ENCODE results near the gene BORCS6. TPM values are rescaled to one million over a fixed set of nuclear protein-coding genes. Genes with fewer than 3 reads are reported as not detected.

Gene BORCS6
- total RNA-seq, 1 experiment from 2014 or later, result 7.3 TPM

DNA sequence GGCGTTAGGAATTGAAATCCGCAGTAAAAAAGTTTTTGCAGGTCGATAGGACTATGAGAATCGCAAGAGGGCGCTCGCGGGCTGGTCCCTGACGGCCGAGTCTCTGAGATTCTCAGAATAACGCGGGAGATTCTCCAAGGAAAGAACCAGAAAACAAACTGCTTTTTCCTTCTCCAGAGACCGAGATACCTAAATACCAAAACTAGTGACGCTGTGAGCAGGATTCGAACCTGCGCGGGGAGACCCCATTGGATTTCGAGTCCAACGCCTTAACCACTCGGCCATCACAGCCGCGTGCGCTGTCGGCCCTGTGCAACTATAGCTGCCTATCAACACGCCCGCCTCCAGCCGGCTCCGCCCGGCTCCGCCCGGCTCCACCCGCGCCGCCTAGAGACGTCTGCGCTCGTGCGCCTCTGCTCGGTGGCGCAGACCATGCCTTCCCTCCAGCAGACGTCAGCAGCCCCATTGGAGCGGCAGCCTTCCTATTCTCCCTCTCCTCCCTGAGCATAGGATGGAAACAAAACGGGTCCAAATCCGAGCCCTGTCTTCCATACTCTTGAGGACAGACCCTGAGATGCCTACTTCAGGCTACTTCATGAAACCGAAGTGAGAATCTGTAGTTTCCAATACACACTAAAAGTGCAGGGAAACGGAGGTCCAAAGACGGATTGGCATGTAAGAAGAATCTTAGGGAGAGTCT, 51.2 kb downstream of the BORCS6 start:
- POLR2A ChIA-PET (ENCODE audit: unreplicated experiment), result interaction anchor here (0.5 kb wide), 1 partner anchor 238 kb away, joined by 3 read pairs; the partner anchor contains the start of gene KRABD2
- peak overlapping the region; percentile 77 for H3K4me3 ChIP-seq (ENCODE audit: low read length)
- no peaks in the 10 kb centered on the region for H3K9me2 ChIP-seq (replicated peaks; ENCODE audit: low read length)
- no peaks in the 10 kb centered on the region for H3K27me3 ChIP-seq (ENCODE audit: low read length)
- intact Hi-C loops (cut with micrococcal nuclease), result loop anchor here (1.0 to 5.0 kb wide), 5 partner anchors 9 to 83 kb away; no protein-coding TSS in a partner anchor
- peak; percentile 97 for DNase-seq
- TF ChIP-seq, protein P1, sequence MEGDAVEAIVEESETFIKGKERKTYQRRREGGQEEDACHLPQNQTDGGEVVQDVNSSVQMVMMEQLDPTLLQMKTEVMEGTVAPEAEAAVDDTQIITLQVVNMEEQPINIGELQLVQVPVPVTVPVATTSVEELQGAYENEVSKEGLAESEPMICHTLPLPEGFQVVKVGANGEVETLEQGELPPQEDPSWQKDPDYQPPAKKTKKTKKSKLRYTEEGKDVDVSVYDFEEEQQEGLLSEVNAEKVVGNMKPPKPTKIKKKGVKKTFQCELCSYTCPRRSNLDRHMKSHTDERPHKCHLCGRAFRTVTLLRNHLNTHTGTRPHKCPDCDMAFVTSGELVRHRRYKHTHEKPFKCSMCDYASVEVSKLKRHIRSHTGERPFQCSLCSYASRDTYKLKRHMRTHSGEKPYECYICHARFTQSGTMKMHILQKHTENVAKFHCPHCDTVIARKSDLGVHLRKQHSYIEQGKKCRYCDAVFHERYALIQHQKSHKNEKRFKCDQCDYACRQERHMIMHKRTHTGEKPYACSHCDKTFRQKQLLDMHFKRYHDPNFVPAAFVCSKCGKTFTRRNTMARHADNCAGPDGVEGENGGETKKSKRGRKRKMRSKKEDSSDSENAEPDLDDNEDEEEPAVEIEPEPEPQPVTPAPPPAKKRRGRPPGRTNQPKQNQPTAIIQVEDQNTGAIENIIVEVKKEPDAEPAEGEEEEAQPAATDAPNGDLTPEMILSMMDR (conservative IDR thresholded peaks at IDR 0.05; ENCODE audit: low read depth, low read length), result peak; percentile 76
- TF ChIP-seq EZH2 (IDR thresholded peaks at IDR 0.05; ENCODE audit: low read length, unreplicated experiment), result no peak
- H3K36me3 ChIP-seq (ENCODE audit: low read depth, low read length), result no peaks in the 10 kb centered on the region
- H3K27ac ChIP-seq (ENCODE audit: low read length), result peak overlapping the region; percentile 75
- H2AFZ ChIP-seq (ENCODE audit: low read length), result peak overlapping the region; percentile 54
- no peaks in the 10 kb centered on the region for H4K20me1 ChIP-seq (ENCODE audit: low read length)
- ATAC-seq, result peak; percentile 90
- peak overlapping the region; percentile 89 for H3K4me2 ChIP-seq (ENCODE audit: low read length)
- H3K4me1 ChIP-seq (ENCODE audit: insufficient read depth, low read length), result peaks cover 6% of the 10 kb centered on the region
- no peaks in the 10 kb centered on the region for H3K9me3 ChIP-seq (ENCODE audit: low read length)
- H3F3A ChIP-seq (ENCODE audit: low read length, unreplicated experiment), result no peaks in the 10 kb centered on the region
- CTCF ChIA-PET, result interaction anchor here (1.0 kb wide), 1 partner anchor 20 kb away, joined by 7 read pairs; no protein-coding TSS in a partner anchor
- peak overlapping the region; percentile 73 for H3K9ac ChIP-seq (ENCODE audit: low read length)
- H3K79me2 ChIP-seq (ENCODE audit: low read length), result no peaks in the 10 kb centered on the region
- BruUV-seq (replicated peaks), result TSS peak; percentile 89

DNA sequence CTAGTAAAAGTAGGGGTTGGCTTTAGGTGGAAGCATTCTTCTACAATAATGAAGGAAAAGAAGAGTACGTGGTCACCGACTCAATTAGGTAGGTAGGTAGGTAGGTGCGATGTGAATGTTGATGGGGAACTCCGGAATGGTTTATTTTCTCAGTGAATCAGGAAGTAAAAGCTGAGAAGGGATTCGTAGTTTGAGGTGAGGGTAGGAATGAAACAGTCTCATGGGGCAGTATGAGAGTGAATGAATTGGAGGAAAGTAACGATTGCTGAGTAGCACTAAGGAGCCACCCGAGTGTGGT, 51.7 kb downstream of the BORCS6 start:
- ChIA-PET POLR2A (ENCODE audit: unreplicated experiment) (interaction anchor here (0.6 kb wide), 1 partner anchor 35 kb away, joined by 3 read pairs; no protein-coding TSS in a partner anchor), CTCF (interaction anchor here (1.0 kb wide), 1 partner anchor 19 kb away, joined by 7 read pairs; no protein-coding TSS in a partner anchor)
- intact Hi-C loops (cut with micrococcal nuclease), result loop anchor here (1.0 to 5.0 kb wide), 5 partner anchors 8 to 84 kb away; no protein-coding TSS in a partner anchor
- Histone ChIP-seq H3K4me3 (ENCODE audit: low read length) (peak overlapping the region; percentile 70), H3K79me2 (ENCODE audit: low read length) (no peaks in the 10 kb centered on the region), H3F3A (ENCODE audit: low read length, unreplicated experiment) (no peaks in the 10 kb centered on the region), H3K4me1 (ENCODE audit: insufficient read depth, low read length) (peaks cover 6% of the 10 kb centered on the region), H3K4me2 (ENCODE audit: low read length) (peak overlapping the region; percentile 89), H3K9ac (ENCODE audit: low read length) (peak overlapping the region; percentile 22; the same call in 1 of the 2 replicates), H2AFZ (ENCODE audit: low read length) (peak overlapping the region; percentile 72), H4K20me1 (ENCODE audit: low read length) (no peaks in the 10 kb centered on the region), H3K27ac (ENCODE audit: low read length) (peak overlapping the region; percentile 2; the same call in 1 of the 2 replicates), H3K9me3 (ENCODE audit: low read length) (no peaks in the 10 kb centered on the region), H3K36me3 (ENCODE audit: low read depth, low read length) (no peaks in the 10 kb centered on the region), H3K27me3 (ENCODE audit: low read length) (no peaks in the 10 kb centered on the region), H3K9me2 (replicated peaks; ENCODE audit: low read length) (no peaks in the 10 kb centered on the region)
- ATAC-seq (peak; percentile 69), DNase-seq (no peak)
- no TSS peak for BruUV-seq (replicated peaks)
- no peak for TF ChIP-seq EZH2phosphoT487 (IDR thresholded peaks at IDR 0.05; ENCODE audit: borderline replicate concordance, low read length)
- TF ChIP-seq EZH2 (IDR thresholded peaks at IDR 0.05; ENCODE audit: low read length, unreplicated experiment), result no peak
- TF ChIP-seq, protein P1 (conservative IDR thresholded peaks at IDR 0.05; ENCODE audit: low read depth, low read length), result no peak

Small RNAs within 50 kb of the gene (microRNA-seq; reads per million reads assigned to microRNA genes)
- gene MIR4521 (ENCODE audit: unreplicated experiment) (44.1 reads per million, percentile 55 among the genes with 10 or more reads in this experiment), gene MIR6883 (ENCODE audit: unreplicated experiment) (not detected)

Other genes with a start within 250 kb of the BORCS6 start
- 0.12 TPM in 1 of 2 replicates, not detected in the other for gene GUCY2D, start 187.6 kb downstream of the BORCS6 start, total RNA-seq (2014; rRNA removed)
- gene ALOX15B, start 151.1 kb downstream of the BORCS6 start, total RNA-seq (2014; rRNA removed), result not detected in 2 replicates
- gene ALOX12B, start 102.5 kb downstream of the BORCS6 start, total RNA-seq (2014; rRNA removed), result 0.55 and 1.2 TPM in 2 replicates
- 1.4 and 3.6 TPM in 2 replicates for gene ALOXE3, start 71.7 kb downstream of the BORCS6 start, total RNA-seq (2014; rRNA removed)
- 2.9 TPM in 1 of 2 replicates, not detected in the other for gene HES7, start 66.1 kb downstream of the BORCS6 start, total RNA-seq (2014; rRNA removed)
- gene PER1, start 37.8 kb downstream of the BORCS6 start, total RNA-seq (2014; rRNA removed), result 25.0 and 47.2 TPM in 2 replicates
- gene VAMP2, start 27.2 kb downstream of the BORCS6 start, total RNA-seq (2014; rRNA removed), result 5.0 and 18.0 TPM in 2 replicates
- 19.0 and 26.6 TPM in 2 replicates for gene TMEM107, start 13.8 kb downstream of the BORCS6 start, total RNA-seq (2014; rRNA removed)
- 72.3 and 82.9 TPM in 2 replicates for gene AURKB, start 20.4 kb upstream of the BORCS6 start, total RNA-seq (2014; rRNA removed)
- 7.8 and 8.4 TPM in 2 replicates for gene CTC1, start 57.9 kb upstream of the BORCS6 start, total RNA-seq (2014; rRNA removed)
- gene PFAS, start 59.1 kb upstream of the BORCS6 start, total RNA-seq (2014; rRNA removed), result 29.0 and 59.6 TPM in 2 replicates
- 18.0 and 22.8 TPM in 2 replicates for gene RANGRF, start 98.5 kb upstream of the BORCS6 start, total RNA-seq (2014; rRNA removed)
- gene SLC25A35, start 105.2 kb upstream of the BORCS6 start, total RNA-seq (2014; rRNA removed), result 1.6 and 2.3 TPM in 2 replicates
- not detected in 2 replicates for gene ARHGEF15, start 120.1 kb upstream of the BORCS6 start, total RNA-seq (2014; rRNA removed)
- not detected in 2 replicates for gene ODF4, start 149.7 kb upstream of the BORCS6 start, total RNA-seq (2014; rRNA removed)
- 1,030 and 1,369 TPM in 2 replicates for gene RPL26, start 193.0 kb upstream of the BORCS6 start, total RNA-seq (2014; rRNA removed)
- gene RNF222, start 207.6 kb upstream of the BORCS6 start, total RNA-seq (2014; rRNA removed), result 0.07 TPM in 1 of 2 replicates, not detected in the other
- 32.7 and 46.7 TPM in 2 replicates for gene NDEL1, start 245.7 kb upstream of the BORCS6 start, total RNA-seq (2014; rRNA removed)

All from PC-3 (cell line).